Kidney epithelial cell (primary cell): Measurements from ENCODE around the gene ANTXR2. TPM values are rescaled to one million over a fixed set of nuclear protein-coding genes. Genes with fewer than 3 reads are reported as not detected.

Source experiments
- DNase-seq: peaks from one replicate; pipeline ENCODE4 v3.0.0-alpha.2; 2010; ENCODE audit warnings: low read depth
- H3K27me3 ChIP-seq: 2 replicates; pipeline ENCODE4 v1.6.0; 2011; ENCODE audit warnings: low read length; ENCODE audit not compliant: control insufficient read depth, insufficient read depth
- H3K36me3 ChIP-seq: 2 replicates; pipeline ENCODE4 v1.5.1; 2011; ENCODE audit warnings: low read length; ENCODE audit not compliant: control insufficient read depth, insufficient read depth
- H3K4me3 ChIP-seq: 2 replicates; pipeline ENCODE4 v1.5.1; 2011; ENCODE audit warnings: low read depth, mild to moderate bottlenecking, control low read depth, low read length
- total RNA-seq: library from RNA; depleted of rRNA; stranded (reverse); fragments of >200 nt; gene quantifications from 2 replicates; pipeline ENCODE4 v1.2.3, GENCODE V29; 2015
- TF ChIP-seq, protein P1 (sequence below): IDR thresholded peaks from 2 replicates; pipeline ENCODE4 v1.5.1; 2011; ENCODE audit warnings: mild to moderate bottlenecking, moderate library complexity, low read length, control low read depth, inconsistent platforms; ENCODE audit not compliant: insufficient read depth, poor library complexity, severe bottlenecking

Gene ANTXR2
- total RNA-seq, 1 donor from 2014 or later, result 32.7 TPM

DNA sequence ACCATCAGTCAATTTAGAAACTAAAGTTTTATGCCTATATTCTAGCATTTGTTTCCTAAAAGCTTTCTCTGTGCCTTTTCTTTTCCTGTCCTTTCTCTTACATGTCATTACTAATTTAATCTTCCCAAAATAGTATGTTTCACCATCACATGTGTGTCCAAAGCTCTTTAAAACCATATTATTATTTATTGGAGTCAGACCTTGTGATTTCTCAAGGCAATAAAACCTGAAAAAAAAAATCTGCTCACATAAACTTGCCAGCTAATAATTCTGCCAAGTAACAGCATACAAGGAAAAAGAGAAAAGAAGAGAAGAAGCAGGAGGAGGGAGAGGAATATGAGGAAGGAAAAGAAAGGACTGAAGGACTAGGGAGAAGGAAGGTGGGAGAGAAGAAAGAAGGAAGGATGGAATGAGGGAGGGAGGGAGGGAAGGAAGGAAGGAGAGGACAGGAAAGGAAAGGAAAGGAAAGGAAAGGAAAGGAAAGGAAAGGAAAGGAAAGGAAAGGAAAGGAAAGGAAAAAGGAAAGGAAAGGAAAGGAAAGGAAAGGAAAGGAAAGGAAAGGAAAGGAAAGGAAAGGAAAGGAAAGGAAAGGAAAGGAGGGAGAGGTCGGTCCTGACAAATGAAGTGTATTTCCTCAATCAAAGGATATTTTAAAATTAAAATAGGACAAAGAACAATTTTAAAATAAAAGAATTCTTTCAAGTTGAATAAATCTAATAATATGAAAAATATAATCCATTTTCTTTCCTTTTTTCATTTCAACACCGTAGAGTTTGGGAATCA is 57.4 kb downstream of the ANTXR2 start:
- Histone ChIP-seq H3K27me3 (no peaks in the 10 kb centered on the region), H3K4me3 (no peak overlapping the region), H3K36me3 (no peaks in the 10 kb centered on the region)
- DNase-seq, result no peak
- TF ChIP-seq, protein P1, sequence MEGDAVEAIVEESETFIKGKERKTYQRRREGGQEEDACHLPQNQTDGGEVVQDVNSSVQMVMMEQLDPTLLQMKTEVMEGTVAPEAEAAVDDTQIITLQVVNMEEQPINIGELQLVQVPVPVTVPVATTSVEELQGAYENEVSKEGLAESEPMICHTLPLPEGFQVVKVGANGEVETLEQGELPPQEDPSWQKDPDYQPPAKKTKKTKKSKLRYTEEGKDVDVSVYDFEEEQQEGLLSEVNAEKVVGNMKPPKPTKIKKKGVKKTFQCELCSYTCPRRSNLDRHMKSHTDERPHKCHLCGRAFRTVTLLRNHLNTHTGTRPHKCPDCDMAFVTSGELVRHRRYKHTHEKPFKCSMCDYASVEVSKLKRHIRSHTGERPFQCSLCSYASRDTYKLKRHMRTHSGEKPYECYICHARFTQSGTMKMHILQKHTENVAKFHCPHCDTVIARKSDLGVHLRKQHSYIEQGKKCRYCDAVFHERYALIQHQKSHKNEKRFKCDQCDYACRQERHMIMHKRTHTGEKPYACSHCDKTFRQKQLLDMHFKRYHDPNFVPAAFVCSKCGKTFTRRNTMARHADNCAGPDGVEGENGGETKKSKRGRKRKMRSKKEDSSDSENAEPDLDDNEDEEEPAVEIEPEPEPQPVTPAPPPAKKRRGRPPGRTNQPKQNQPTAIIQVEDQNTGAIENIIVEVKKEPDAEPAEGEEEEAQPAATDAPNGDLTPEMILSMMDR, result no peak

GRCh38 chr4:80014531-80014930 is 58.5 kb downstream of the ANTXR2 start:
- H3K27me3 ChIP-seq, result no peaks in the 10 kb centered on the region
- H3K4me3 ChIP-seq, result no peak overlapping the region
- TF ChIP-seq, protein P1, result no peak
- H3K36me3 ChIP-seq, result no peaks in the 10 kb centered on the region
- no peak for DNase-seq

DNA sequence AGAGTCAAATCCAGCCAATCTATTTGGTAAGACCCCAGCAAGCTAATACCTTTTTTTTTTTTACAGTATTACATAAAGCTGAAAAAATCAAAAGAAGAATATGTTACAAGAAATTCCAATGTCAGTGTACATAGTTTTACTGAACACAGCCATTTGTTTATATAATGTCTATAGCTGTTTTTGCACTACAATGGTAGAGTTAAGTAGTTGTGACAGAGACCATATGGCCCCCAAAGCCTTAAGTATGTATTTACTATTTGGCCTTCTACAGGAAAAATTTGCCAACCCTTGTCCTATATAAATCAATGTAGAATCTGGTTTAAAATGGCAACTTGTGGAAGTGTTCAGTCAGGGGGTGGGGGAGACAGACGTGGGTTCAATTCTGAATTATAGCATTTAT is 60.7 kb downstream of the ANTXR2 start:
- no peaks in the 10 kb centered on the region for H3K27me3 ChIP-seq
- no peak overlapping the region for H3K4me3 ChIP-seq
- H3K36me3 ChIP-seq, result no peaks in the 10 kb centered on the region
- TF ChIP-seq, protein P1, result no peak
- DNase-seq, result no peak

GRCh38 chr4:80011636-80012236 is 61.3 kb downstream of the ANTXR2 start:
- Histone ChIP-seq H3K4me3 (no peak overlapping the region), H3K36me3 (no peaks in the 10 kb centered on the region), H3K27me3 (no peaks in the 10 kb centered on the region)
- DNase-seq, result no peak
- TF ChIP-seq, protein P1, result no peak

DNA sequence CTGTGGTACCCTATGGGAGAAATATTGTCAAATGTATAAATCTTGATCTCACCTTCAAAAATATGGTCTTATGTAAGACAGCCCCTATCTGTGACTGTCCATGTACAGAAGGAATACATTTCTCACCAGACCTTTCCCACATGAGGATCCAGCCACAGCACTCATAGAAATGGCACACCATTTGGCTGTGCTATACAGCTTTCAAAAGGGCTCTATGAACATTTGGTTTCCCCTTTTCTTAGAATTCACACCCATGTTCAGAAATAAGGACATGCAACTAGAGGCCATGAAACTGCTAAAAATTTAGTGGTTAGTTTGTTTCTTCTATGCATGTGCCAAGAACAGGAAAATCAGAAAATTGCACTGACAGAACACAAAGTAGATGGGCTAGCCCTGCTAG is 62.7 kb downstream of the ANTXR2 start:
- Histone ChIP-seq H3K4me3 (no peak overlapping the region), H3K27me3 (no peaks in the 10 kb centered on the region), H3K36me3 (no peaks in the 10 kb centered on the region)
- no peak for DNase-seq
- TF ChIP-seq, protein P1, result no peak
